Astrocyte (in vitro differentiated cells and primary cell): ENCODE data around the gene ATP4B.

Source experiments
- CTCF ChIP-seq: IDR thresholded peaks from 2 replicates; pipeline ENCODE4 v1.5.1; 2011; ENCODE audit warnings: low read depth, mild to moderate bottlenecking, inconsistent platforms, low read length, moderate library complexity; ENCODE audit not compliant: insufficient read depth
- EZH2 ChIP-seq: IDR thresholded peaks from 2 replicates; pipeline ENCODE4 v1.6.1; 2012; ENCODE audit warnings: mild to moderate bottlenecking, low read length, inconsistent platforms; ENCODE audit not compliant: insufficient read depth

- no peak for TF ChIP-seq CTCF
- no peak for TF ChIP-seq EZH2
Observed at GRCh38 chr13:113607889-113608635, 49.9 kb downstream of the ATP4B start.
